ENCODE results near the gene EVPL. TPM values are rescaled to one million over a fixed set of nuclear protein-coding genes. Genes with fewer than 3 reads are reported as not detected.

Gene EVPL
- total and polyA plus RNA-seq, 2 of the 13 experiments (the other 11 are each of a cell fraction or from before 2014, with no cell fraction given), result 2.1 to 8.2 TPM

DNA sequence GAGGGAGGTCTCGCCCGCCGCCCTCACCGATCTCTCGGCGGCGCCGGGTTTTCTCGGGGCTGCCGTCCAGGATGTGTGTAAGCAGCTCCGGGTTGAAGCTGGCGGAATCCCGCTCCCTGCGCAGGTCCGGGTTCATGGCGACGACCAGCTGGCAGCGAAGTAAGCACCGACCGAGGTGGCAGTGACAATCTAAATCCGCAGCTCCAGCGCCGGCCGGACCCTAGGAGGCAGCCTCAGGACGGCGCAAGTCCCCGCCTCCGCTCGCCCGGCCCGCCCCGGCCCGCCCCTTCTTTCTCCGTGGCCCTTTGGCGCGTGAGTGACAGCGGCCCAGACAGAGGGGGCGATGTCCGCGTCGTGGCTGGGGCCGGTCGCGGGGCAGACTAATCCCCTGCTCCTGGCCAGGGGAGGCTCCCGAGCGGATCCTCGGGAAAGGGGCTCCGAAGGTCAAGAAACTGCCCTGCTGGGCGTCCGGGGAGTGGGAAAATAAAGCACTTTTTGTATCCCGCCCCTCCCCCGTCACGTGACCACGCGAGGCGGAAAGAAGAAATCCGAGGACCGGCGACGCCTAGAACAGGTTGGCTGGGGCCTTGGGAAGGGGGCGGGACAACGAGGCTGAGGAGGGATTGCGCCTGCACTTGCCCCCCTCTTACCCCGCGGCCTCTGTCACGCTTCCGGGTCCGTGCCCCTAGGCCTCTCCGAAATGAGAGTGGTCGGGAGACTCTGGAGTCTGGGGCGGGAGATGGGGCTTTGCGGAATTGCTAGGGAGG lies 48.0 kb downstream of the EVPL start, which contains the start of the genes ACOX1 and TEN1 (continued):
- TF ChIP-seq RERE (CRISPR knock-in tag; IDR thresholded peaks at IDR 0.05; ENCODE audit: low read depth), result peak; percentile 47
- TF ChIP-seq PHB2 (IDR thresholded peaks at IDR 0.05; ENCODE audit: partially characterized antibody), result no peak
- TF ChIP-seq ZNF552 (CRISPR knock-in tag; IDR thresholded peaks at IDR 0.05; ENCODE audit: borderline replicate concordance), result 0 out of 2 replicates have a peak, but pooled peaks have one; percentile 10
- peak; percentile 70; the same call in 1 of the 2 replicates for TF ChIP-seq THAP8 (CRISPR knock-in tag; IDR thresholded peaks at IDR 0.05; ENCODE audit: borderline replicate concordance)
- TF ChIP-seq TBP (CRISPR knock-in tag; IDR thresholded peaks at IDR 0.05), result 0 out of 2 replicates have a peak, but pooled peaks have one; percentile 9
- TF ChIP-seq ZNF24 (IDR thresholded peaks at IDR 0.05), result no peak
- TF ChIP-seq MAFG (CRISPR knock-in tag; IDR thresholded peaks at IDR 0.05), result peak; percentile 78; the same call in 1 of the 2 replicates
- TF ChIP-seq, protein P1, sequence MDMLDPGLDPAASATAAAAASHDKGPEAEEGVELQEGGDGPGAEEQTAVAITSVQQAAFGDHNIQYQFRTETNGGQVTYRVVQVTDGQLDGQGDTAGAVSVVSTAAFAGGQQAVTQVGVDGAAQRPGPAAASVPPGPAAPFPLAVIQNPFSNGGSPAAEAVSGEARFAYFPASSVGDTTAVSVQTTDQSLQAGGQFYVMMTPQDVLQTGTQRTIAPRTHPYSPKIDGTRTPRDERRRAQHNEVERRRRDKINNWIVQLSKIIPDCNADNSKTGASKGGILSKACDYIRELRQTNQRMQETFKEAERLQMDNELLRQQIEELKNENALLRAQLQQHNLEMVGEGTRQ (IDR thresholded peaks at IDR 0.05; ENCODE audit: low read depth, low read length), result peak; percentile 97
- TF ChIP-seq, protein P1 (CRISPR knock-in tag; IDR thresholded peaks at IDR 0.05; ENCODE audit: borderline replicate concordance), result peak; percentile 99; the same call in 1 of the 2 replicates
- peak; percentile 38; the same call in 1 of the 2 replicates for TF ChIP-seq HNF4G (IDR thresholded peaks at IDR 0.05; ENCODE audit: borderline replicate concordance, low read depth, low read length)
- no peak for TF ChIP-seq HNF4G (CRISPR knock-in tag; IDR thresholded peaks at IDR 0.05; ENCODE audit: borderline replicate concordance, low read depth)
- no peak; the same call in 1 of the 2 replicates for TF ChIP-seq ZKSCAN1 (IDR thresholded peaks at IDR 0.05; ENCODE audit: low read length)
- TF ChIP-seq KAT8 (CRISPR knock-in tag; IDR thresholded peaks at IDR 0.05), result peak; percentile 95
- TF ChIP-seq ZNF138 (CRISPR knock-in tag; IDR thresholded peaks at IDR 0.05; ENCODE audit: low read depth), result peak; percentile 57; the same call in 1 of the 2 replicates
- 0 out of 2 replicates have a peak, but pooled peaks have one; percentile 76 for TF ChIP-seq PCBP1 (IDR thresholded peaks at IDR 0.05; ENCODE audit: borderline replicate concordance, low read depth, low read length)
- TF ChIP-seq NFIB (CRISPR knock-in tag; IDR thresholded peaks at IDR 0.05; ENCODE audit: borderline replicate concordance), result no peak
- no peak; the same call in 1 of the 2 replicates for TF ChIP-seq STAT6 (CRISPR knock-in tag; IDR thresholded peaks at IDR 0.05; ENCODE audit: borderline replicate concordance)
- TF ChIP-seq KDM3A (CRISPR knock-in tag; IDR thresholded peaks at IDR 0.05; ENCODE audit: low read depth), result peak; percentile 94; the same call in 1 of the 2 replicates

Measured in HepG2 (cell line).